Fibroblast of the conjunctiva (primary cell): Measurements from ENCODE around the gene CYP2W1.

ENCODE experiments used
- DNase-seq: peaks from one replicate; pipeline ENCODE4 v3.0.0-alpha.2; 2010; ENCODE audit warnings: low read depth

The CYP2W1 gene

DNA sequence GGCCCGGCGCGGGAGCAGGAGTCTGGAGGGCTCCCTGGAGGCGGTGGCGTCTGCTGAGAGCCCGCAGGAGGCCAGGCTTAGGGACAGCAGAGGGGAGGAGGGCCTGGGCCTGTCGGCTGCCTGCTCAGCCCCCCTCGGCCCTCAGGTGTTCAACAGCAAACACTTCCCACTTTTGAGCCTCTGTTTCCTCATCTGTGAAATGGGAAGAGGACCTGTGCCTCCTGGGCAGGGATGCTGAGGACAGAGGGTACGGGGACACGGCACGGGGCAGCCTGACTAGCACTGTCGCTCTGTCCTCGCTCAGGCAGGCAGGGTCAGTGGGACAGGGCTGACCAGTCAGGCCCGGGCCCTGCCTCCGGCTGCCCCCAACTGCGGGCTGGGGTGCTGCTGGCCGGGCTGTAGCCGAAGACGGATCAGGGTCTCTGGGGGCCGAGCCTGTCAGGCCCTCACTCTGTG is 663 bp downstream of the CYP2W1 start:
- no peak for DNase-seq

DNA sequence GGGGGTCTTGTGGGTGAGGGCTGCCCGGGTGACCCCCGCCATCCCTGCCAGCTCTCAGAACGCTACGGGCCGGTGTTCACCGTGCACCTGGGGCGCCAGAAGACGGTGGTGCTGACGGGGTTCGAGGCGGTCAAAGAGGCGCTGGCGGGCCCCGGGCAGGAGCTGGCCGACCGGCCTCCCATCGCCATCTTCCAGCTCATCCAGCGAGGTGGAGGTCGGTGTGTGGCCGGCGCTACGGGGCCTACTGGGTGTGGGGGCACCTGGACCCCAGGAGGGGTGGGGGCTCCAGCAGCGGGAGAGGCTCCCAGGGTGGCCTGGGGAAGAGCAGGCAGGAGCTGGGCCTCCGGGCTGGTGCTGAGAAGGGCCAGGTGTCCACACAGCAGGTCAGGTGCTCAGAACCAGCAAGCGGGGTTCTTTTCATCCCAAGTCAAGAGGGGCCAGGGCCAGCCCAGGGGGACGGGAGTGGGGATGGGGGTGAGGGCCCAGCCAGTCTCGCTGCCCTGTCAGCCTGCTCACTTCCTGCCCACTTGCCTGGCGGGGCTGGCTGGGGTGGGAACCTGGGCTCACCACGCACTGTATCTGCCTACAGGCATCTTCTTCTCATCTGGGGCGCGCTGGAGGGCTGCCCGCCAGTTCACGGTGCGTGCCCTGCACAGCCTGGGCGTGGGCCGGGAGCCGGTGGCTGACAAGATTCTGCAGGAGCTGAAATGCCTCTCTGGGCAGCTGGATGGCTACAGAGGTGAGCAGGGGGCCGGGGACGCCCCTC is 1.6 kb downstream of the CYP2W1 start:
- no peak for DNase-seq

DNA sequence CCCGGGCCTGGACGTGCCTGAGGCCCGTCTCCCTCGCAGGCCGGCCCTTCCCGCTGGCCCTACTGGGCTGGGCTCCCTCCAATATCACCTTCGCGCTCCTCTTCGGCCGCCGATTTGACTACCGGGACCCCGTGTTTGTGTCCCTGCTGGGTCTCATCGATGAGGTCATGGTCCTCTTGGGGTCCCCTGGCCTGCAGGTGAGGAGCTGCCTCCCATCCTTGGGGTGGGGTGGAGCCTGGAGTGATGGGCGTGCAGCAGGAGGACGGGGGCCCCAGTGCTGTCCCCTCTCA is 2.1 kb downstream of the CYP2W1 start:
- DNase-seq, result no peak

DNA sequence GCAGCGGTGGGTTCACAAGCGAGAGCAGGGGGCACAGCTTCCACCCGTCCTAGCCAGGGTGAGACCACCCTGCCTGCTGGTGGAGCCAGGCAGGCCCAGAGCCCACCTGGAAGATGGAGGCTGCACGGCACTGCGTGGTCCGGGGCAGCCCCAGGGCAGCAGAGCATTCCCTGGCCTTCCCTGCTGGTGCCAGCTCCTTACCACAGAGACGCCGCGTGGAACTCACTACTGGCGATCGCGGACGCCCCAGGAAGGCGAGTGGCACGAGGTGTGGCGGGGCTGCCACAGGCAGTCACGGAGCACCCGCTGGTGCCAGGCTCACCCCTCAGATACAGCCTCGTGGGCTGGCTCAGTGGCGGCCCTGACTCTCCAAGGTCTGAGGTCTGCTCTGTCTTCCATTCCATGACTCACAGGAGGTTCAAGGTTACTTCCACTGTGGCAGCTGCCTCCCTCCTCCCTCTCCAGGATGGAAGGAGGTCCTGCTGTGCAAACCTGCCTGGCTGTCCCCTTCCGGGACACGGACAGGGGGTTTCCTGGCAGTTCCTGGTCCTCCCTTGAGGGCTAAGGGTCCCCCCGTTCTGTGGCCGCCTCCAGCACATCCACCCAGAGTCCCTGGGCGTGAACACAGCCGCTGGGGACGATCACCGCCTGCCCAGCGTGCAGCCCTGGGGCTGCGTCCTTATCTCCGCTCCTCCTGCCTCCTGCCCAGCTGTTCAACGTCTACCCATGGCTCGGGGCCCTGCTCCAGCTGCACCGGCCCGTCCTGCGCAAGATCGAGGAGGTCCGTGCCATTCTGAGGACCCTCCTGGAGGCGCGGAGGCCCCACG is 3.1 kb downstream of the CYP2W1 start:
- DNase-seq, result no peak

DNA sequence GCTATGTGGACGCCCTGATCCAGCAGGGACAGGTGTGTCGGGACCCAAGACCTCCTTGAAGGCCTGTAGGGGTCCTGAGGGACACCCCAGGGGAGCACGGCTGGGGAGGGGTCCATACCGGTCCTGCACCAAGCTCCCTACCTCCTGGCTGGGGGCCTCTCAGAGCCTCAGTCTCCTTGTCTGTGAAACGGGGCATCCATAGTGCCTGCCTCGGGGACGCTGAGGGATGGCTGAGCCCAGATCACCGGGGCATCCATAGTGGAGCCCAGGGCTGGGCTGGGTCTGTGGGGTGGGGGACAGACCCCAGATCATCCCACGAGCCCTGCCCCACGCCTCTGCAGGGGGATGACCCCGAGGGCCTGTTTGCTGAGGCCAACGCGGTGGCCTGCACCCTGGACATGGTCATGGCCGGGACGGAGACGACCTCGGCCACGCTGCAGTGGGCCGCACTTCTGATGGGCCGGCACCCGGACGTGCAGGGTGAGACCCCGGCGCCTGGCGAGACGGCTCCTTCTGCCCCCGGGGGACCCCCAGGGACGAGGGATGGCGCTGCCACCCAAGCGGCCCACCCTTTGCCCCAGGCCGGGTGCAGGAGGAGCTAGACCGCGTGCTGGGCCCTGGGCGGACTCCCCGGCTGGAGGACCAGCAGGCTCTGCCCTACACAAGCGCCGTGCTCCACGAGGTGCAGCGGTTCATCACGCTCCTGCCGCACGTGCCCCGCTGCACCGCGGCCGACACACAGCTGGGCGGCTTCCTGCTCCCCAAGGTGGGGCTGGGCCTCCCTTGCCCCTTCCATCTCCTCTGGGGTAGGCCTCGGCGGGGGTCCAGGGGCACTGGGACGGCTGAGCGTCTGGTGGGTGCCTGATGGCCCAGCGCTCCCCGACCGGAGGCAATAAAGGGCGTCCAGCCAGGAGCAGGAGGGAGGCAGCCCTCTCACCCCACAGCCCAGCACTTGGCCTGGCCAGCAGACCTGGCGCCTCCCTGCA is 4.1 kb downstream of the CYP2W1 start:
- no peak for DNase-seq

DNA sequence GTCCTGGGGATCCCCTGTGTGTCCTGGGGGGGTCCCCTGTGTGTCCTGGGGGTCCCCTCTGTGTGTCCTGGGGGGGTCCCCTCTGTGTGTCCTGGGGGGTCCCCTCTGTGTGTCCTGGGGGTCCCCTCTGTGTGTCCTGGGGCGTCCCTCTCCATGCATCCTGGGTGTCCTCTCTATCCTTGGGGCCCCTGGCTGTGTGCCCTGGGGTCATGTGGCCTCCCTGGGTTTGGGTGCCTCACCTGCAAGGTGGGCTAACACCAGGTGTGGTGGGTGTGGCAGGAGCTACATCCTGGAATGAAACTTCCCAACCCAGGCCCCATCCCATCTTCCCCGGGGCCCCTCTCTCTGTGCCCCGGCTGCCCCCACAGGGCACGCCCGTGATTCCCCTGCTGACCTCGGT is 4.9 kb downstream of the CYP2W1 start:
- DNase-seq, result no peak

DNA sequence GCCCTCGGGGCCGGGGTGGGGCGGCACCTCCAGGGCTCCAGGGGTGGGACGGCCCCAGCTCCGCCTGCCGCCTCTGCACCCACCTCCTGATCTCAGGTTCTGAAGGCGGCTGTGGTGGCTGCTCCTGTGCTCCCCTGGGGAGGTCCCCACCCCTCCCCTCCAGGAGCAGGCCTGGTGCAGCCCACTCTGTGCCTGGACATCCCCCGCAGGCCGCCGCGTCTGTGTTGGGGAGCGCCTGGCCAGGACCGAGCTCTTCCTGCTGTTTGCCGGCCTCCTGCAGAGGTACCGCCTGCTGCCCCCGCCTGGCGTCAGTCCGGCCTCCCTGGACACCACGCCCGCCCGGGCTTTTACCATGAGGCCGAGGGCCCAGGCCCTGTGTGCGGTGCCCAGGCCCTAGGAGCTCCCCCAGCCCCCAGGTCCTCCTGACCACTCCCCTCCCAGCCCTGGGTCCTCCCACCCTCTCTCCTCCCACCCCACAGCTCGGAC is 5.5 kb downstream of the CYP2W1 start:
- DNase-seq, result no peak

DNA sequence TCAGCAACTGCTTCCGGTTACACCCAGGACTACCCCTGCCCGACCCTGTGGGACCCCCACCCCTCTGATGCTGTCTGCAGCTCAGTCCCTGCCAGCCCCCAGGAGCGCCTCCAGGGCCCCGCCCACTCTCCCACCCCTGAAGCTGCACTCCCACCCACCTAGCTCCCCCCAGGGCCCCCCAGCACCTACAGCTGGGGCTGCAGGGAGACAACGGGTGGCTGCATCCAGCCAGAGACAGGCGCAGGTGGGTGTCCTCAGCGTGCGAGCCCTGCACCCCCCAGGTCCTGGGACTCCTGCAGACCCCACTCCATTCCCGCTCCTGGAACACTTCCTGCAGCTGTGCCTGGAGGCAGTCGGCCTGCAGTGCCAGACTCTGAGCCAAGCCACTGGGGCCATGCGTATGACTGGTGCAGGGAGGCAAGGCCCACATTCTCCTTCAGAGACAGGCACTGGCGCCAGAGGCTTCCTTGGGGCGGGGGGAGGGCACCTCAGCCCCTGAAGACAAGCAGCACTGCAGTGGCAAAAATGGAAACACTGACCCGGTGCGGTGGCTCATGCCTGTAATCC is 6.1 kb downstream of the CYP2W1 start:
- no peak for DNase-seq

DNA sequence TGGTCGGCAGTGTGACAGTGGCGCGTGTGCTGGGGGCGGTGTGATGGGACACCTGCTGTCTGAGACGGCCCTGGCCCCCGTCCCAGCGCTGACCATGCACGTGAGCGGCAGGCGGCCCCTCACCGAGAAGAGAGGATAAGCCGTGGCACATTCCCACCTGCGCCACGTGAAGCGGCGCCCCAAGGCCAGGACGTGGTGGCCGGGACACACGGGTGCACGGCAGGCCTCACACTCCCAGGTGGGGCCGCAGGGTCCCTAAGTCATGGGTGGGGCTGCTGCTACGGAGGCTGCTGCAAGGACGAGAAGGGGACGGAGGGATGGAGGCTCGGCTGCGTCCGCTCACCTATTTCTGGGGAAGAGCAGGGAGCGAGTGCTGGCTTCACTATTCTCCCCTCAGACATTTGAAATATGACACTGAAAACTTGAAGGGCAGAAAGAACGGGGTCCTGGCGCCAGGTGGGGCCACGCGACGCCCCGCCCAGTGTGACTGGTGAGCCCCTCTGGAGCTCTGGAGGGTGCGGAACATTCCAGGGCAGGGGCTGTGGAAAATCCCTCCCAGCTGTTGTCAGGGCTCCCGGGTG is 7.5 kb downstream of the CYP2W1 start:
- no peak for DNase-seq

DNA sequence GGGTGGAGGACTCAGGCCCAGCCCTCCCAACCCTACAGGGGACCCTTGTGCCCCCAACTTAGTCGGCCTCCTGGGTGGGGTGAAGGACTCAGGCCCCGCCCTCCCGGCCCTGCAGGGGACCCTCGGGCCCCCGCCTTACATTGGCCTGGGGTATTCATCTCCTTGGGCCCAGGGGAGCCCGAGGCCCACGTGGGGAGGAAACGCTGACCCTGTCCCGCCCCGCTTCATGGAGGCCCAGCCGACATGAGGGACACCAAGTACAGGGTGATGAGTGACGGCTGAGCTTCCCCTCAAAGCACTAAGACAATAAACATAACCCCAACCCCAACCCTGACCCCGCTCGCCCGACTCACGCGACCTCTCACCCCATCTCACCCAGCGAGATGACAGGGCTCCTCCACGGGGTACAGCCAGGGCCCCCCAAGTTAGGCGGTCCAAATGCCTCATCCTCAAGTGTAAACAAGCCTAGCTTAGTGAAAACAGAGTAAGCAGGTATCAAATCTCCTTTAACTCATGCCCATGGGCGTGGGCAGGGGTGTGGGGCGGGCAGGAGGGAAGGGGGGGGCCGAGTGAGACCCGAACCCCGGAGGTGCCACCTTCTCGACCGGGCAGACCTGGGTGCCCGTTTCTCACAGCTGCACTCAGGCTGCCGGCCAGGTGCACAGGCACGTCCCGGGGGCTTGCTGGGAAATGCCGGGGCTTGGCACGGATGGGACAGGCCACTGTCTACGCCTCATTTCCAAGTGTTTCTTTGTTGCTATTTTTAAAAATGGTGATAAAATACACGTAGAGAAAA is 8.2 kb downstream of the CYP2W1 start:
- DNase-seq, result no peak

DNA sequence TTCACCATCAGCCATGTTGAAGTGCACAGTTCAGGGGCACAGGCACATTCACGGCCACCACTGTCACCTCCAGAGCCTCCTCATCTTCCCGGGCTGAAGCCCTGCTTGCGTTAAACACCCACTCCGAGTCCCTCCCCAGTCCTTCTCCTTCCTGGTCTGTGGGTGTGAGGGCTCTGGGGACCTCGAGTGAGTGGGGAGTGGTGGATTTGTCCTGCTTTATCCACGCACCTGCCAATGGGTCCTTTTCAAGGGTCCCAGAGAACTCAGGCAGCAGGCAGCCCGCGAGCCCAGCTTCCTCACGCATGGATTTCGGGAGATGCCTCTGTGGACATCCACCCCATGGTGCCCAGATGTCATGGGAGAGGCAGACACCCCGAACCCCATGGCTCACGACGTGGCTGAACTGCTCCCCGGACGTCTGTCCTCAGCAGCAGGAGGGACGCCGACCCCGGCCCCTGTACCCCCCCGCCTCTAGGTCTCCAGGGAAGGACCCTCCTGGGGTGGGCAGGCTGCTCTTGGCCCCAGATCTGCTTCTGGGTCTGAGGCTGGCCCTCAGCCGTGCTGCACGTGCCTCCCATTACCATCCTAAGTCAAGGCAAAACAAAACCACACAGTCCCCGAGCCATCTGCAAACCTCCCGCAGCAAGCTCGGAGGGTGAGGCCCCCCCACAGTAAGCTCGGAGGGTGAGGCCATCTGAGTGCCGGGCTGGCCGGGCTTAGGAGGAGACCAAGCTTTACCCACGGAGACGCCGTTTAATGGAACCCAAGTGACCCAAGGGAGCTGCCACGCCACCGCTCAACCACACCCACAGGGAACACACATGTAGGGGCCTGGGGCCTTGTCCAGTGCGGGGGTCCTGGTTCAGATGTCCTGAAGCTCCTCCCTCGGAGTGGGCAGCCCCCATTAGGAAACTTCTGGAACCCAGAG is 9.0 kb downstream of the CYP2W1 start:
- DNase-seq, result no peak

DNA sequence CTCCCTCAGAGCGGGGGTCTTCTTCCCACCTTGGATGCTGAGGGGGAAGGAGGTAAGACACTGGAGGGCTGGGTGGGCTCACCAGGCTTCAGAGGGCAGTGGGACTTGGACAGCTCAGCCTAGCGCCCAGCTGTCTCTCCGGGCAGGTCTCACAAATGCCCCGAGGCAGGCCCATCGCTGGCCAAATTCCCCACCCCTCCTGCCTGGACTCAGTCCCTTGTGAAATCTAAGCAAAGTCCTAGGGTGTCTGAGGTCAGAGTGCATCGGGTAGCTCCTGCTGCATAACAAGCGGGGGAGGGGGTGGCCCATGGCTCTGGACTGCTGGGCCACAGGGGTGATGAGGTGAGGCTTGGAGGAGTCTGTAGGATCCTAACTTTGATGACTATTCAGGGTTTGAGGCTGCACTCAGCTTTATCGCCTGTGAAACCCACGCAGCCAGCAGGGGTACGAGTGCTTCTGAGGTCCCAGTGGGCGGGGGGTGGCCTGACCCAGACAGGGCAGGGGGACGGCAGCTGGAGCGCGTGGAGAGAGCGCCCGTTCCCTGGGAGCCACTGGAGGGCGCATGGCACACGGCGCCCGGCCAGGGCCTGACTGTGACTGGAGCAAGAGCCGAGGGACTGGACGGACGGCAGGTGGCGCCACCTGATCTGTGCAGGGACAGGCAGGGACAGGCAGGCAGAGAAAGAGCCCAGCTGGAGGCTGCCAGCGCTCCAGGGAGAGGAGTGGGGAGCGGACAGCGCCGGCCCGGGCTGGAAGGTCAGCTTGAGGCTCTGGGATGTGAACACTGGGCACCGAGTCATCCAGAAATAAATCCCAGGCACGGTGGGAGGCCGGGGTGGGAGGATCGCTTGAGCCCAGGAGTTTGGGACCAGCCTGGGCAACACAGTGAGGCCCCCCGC is 10.0 kb downstream of the CYP2W1 start:
- DNase-seq, result peak; percentile 97

DNA sequence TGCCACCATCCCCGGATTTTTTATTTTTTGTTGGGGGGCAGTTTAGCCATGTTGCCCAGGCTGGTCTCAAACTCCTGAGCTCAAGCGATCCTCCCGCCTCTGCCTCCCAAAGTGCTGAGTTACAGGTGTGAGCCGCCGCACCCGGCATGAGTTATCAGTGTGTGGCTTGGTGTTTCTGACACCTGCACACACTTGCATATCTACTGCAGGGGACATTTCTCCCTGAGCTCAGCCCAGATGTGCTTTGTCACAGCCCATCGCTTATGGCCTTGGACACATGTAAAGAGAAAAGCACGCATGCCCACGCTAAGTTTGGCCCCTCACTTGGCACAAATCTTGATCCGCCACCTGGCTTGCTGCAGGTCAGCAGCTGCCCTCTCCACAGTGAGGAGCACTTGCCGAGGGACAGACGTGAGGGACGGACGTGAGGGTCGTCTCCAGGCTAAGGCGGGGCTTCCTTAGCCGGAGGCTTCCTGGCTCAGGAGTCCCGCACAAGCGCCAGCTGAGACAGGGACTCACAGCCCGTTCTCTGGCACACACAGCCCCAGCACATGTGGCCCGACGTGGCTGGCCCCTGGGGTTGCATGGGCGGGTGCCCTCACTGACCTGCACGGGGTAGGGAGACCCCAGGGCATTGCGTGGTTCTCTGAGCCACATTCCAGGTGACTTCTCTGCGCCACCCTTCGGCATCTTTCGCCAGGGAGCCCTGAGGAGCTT is 11.8 kb downstream of the CYP2W1 start:
- no peak for DNase-seq

DNA sequence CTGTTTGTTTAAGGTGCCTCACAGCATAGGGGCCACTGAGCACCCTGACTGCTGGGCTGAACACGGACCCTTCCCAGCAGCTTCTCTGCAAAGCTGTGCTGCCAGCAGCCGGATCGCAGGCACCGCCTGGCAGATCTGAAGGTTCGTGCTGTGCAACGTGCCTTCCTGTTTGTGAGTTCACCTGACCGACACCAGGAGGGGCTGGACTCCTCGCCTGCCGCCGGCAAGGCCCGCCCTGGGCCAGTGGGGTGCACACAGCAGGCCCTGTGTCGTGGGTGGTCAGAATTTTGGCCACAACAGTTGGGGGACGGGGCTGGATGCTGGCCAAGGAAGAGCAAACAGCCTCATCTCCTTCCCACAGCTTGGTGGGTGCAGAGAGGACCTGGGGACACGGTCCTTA is 12.6 kb downstream of the CYP2W1 start:
- DNase-seq, result no peak

DNA sequence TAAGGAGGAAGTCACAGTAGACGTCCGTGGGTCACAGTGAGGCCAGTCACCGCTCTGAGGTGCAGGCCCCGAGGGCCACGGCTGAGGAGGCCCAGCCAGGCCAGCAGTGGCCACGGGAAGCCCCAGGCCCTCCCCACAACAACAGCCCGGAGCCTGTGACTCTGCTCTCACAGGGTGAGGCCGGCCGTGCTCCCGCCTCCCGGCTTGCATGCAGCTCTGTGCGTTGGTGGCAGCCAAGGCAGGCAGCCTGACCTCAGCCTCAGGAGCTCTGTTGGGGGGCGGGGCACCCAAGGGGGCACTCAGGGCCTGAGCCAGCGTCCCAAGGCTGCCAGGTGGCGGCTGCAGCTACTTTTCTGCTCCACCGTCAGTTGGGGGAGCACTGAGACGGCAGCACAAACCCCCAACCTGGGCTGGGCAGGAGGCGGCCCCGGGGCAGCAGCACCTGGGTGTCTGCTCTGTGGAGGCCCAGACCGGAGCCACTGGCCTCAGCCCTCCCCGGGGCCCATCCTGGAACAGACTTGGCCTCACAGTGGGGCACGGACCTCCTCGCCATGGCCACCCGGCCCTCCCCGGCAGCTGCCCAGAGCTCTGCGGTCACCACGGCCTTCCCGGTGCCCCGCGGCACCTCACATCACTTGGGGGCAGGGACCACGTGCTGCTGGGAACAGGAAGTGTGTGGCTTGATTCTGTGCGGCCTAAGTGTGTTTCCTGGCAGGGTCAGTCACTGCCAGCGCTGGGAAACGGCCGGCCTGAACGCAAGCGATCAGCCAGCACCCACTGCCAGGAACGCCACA is 13.3 kb downstream of the CYP2W1 start:
- no peak for DNase-seq

DNA sequence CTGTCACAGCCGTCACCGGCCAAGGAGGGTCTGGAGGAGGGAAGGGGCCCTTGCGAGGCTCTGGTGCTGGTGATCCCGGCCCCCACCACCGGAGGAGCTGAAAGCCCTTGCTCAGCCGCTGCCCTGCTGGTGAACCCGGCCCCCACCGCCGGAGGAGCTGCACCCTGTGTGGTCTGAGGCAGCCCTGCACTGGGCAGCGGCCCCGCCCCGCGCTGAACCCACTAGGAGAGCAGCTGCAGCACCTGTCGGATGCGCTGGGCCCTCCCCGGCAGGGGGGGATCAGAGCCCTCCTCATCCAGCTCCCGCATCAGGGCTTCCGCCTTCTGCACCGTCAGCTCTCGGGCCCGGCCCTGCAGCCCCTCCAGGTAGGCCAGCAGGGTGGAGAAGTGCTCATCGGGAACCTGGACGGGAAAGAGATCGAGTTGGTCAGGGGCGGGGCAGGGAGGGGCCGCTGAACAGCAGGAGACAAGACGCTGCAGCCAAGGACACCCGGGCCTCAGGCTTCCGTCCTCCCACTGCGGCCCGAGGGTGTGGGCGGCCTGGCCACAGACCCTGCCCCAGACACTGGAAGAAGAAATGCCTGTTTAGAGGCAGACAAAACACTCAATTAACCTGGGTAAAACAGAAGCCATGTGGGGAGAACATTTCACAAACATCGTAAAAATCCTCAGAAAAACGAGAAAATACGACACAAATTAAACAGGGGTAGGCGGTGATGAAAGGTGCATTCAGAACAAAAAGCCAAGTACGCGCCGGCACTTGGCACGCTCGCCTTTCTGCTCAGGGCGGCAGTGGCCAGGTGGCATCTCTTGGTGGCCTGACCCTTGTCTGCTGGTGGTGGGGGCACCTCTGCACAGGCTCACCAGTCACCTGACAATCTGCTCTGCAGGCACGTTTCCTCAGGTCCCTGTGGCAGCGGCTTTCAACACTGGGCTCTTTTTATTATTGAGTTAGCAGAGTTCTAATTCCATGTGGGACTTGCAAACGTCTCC is 14.7 kb downstream of the CYP2W1 start:
- DNase-seq, result no peak
